ENCODE measurements around the gene TRAPPC2. TPM values are rescaled to one million over a fixed set of nuclear protein-coding genes. Genes with fewer than 3 reads are reported as not detected.

Gene TRAPPC2
- total RNA-seq, 1 experiment from 2014 or later = 23.6 TPM

DNA sequence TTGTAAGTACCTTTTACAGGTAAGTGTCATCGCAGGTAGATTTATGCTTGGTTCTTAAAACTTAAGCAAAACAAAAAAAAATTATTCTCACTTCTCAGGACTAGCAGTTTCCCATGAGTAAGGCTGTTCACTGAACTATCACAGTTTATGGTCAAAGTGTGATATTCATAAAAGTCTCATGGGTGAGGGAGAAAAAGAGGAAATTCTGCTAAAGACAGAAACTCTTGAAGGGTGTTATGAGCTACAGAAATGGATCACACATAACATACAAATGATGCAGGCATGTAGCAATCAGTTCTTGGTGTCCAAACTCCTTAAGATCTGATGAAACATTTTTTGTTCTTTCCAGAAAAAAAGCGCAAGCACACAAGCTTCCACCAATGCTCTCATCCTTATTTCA, 37.0 kb downstream of the TRAPPC2 start:
- no peaks in the 10 kb centered on the region for H3K9me2 ChIP-seq (ENCODE audit: insufficient read depth)
- TF ChIP-seq, protein P1, sequence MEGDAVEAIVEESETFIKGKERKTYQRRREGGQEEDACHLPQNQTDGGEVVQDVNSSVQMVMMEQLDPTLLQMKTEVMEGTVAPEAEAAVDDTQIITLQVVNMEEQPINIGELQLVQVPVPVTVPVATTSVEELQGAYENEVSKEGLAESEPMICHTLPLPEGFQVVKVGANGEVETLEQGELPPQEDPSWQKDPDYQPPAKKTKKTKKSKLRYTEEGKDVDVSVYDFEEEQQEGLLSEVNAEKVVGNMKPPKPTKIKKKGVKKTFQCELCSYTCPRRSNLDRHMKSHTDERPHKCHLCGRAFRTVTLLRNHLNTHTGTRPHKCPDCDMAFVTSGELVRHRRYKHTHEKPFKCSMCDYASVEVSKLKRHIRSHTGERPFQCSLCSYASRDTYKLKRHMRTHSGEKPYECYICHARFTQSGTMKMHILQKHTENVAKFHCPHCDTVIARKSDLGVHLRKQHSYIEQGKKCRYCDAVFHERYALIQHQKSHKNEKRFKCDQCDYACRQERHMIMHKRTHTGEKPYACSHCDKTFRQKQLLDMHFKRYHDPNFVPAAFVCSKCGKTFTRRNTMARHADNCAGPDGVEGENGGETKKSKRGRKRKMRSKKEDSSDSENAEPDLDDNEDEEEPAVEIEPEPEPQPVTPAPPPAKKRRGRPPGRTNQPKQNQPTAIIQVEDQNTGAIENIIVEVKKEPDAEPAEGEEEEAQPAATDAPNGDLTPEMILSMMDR (conservative IDR thresholded peaks at IDR 0.05) = no peak
- H3K27me3 ChIP-seq (ENCODE audit: insufficient read depth, low read depth) = no peaks in the 10 kb centered on the region
- H3K4me3 ChIP-seq = no peak overlapping the region
- peaks cover 95% of the 10 kb centered on the region for H3K79me2 ChIP-seq (ENCODE audit: low read depth)
- intact Hi-C loops (cut with micrococcal nuclease; ENCODE audit: unreplicated experiment) = no loop called here
- ChIA-PET CTCF (no interaction called here), POLR2A (ENCODE audit: unreplicated experiment) (no interaction called here)
- H3K9me3 ChIP-seq (ENCODE audit: insufficient read depth, low read depth) = no peaks in the 10 kb centered on the region
- H3K4me2 ChIP-seq = no peak overlapping the region
- peaks cover 43% of the 10 kb centered on the region for H3K4me1 ChIP-seq (replicated peaks; ENCODE audit: insufficient read depth)
- H3K36me3 ChIP-seq (ENCODE audit: low read depth) = peaks cover 6% of the 10 kb centered on the region; the same call in 1 of the 2 replicates
- H3F3A ChIP-seq (ENCODE audit: insufficient read depth, low read depth) = peaks cover 18% of the 10 kb centered on the region; the same call in 1 of the 2 replicates
- no peak overlapping the region for H3K27ac ChIP-seq
- DNase-seq = no peak
- H2AFZ ChIP-seq = no peak overlapping the region
- H4K20me1 ChIP-seq (ENCODE audit: insufficient read depth) = peaks cover 7% of the 10 kb centered on the region; the same call in 1 of the 2 replicates
- no TSS peak for BruUV-seq (replicated peaks)

DNA sequence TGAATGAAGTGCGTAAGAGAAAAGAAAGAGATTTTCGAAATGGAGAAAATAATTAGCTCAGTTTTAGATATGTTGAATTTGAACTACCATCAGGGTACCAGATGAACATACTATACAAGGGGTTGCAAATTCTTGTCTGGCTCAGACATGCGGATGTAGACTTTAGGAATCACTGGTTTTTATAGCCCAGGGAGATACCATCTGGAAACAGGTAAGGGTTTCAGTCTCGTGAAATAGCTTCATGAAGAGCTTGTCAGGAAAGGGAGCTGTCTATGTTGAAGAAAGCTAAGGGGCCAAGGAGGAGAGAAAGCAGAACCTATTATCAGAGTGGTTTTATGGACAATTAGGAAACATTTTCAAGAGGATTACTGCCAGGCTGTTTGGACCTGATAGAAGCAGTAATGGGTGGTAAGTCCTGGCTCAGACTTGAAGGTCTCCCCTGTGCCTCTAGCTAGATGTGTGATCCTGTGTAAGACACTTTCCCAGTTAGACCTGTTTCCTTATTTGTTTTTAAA, 38.8 kb downstream of the TRAPPC2 start:
- Histone ChIP-seq H4K20me1 (ENCODE audit: insufficient read depth) (peaks cover 7% of the 10 kb centered on the region; the same call in 1 of the 2 replicates), H3K4me3 (no peak overlapping the region), H3K79me2 (ENCODE audit: low read depth) (peaks cover 96% of the 10 kb centered on the region), H3F3A (ENCODE audit: insufficient read depth, low read depth) (peaks cover 30% of the 10 kb centered on the region; the same call in 1 of the 2 replicates), H3K4me1 (replicated peaks; ENCODE audit: insufficient read depth) (peaks cover 59% of the 10 kb centered on the region), H3K27me3 (ENCODE audit: insufficient read depth, low read depth) (no peaks in the 10 kb centered on the region), H3K36me3 (ENCODE audit: low read depth) (peaks cover 6% of the 10 kb centered on the region; the same call in 1 of the 2 replicates), H2AFZ (no peak overlapping the region), H3K9me2 (ENCODE audit: insufficient read depth) (no peaks in the 10 kb centered on the region), H3K4me2 (no peak overlapping the region), H3K27ac (no peak overlapping the region), H3K9me3 (ENCODE audit: insufficient read depth, low read depth) (no peaks in the 10 kb centered on the region)
- no peak for DNase-seq
- intact Hi-C loops (cut with micrococcal nuclease; ENCODE audit: unreplicated experiment) = no loop called here
- ChIA-PET CTCF (no interaction called here), POLR2A (ENCODE audit: unreplicated experiment) (no interaction called here)
- no peak for TF ChIP-seq EZH2 (IDR thresholded peaks at IDR 0.05; ENCODE audit: low read depth)
- no TSS peak for BruUV-seq (replicated peaks)

DNA sequence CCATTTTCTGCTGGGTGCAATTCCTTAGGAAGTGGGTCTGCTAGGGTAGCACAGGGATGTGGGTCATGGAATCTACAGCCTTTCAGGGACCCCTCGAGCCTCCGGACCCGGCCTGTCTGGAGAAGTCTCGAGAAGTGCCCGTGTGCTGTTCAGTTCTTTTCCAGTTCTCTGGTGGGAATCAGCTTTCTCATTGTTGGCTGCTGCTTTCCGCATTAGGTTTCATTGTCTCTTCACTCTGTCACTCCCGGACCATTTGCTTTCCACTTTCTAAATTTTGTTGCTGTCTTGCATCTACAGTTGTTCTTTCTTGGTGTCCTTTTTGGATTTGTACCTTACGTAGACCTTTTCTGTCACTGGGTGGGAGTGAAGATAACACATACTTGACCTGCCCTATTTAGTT, 39.4 kb downstream of the TRAPPC2 start:
- Histone ChIP-seq H3K4me2 (peak overlapping the region; percentile 96; the same call in 1 of the 2 replicates), H3K36me3 (ENCODE audit: low read depth) (peaks cover 6% of the 10 kb centered on the region; the same call in 1 of the 2 replicates), H3K27ac (no peak overlapping the region), H3K9me2 (ENCODE audit: insufficient read depth) (no peaks in the 10 kb centered on the region), H4K20me1 (ENCODE audit: insufficient read depth) (peaks cover 7% of the 10 kb centered on the region; the same call in 1 of the 2 replicates), H3K9me3 (ENCODE audit: insufficient read depth, low read depth) (no peaks in the 10 kb centered on the region), H2AFZ (no peak overlapping the region), H3K79me2 (ENCODE audit: low read depth) (peaks cover 96% of the 10 kb centered on the region), H3K4me1 (replicated peaks; ENCODE audit: insufficient read depth) (peaks cover 64% of the 10 kb centered on the region), H3K27me3 (ENCODE audit: insufficient read depth, low read depth) (no peaks in the 10 kb centered on the region), H3F3A (ENCODE audit: insufficient read depth, low read depth) (peaks cover 30% of the 10 kb centered on the region; the same call in 1 of the 2 replicates), H3K4me3 (no peak overlapping the region)
- intact Hi-C loops (cut with micrococcal nuclease; ENCODE audit: unreplicated experiment) = no loop called here
- DNase-seq = no peak
- no TSS peak for BruUV-seq (replicated peaks)
- ChIA-PET CTCF (no interaction called here), POLR2A (ENCODE audit: unreplicated experiment) (no interaction called here)
- no peak for TF ChIP-seq EZH2 (IDR thresholded peaks at IDR 0.05; ENCODE audit: low read depth)
- TF ChIP-seq, protein P1 (conservative IDR thresholded peaks at IDR 0.05) = no peak

Data from PC-9 (cell line).